Prostate gland (tissue), 2 donors: ENCODE data around the gene EHD1. TPM values are rescaled to one million over a fixed set of nuclear protein-coding genes. Genes with fewer than 3 reads are reported as not detected.

ENCODE experiments used
- DNase-seq: peaks from one replicate; pipeline ENCODE4 v3.0.0-alpha.2; 2019; ENCODE audit warnings: low spot score
- H3K27ac ChIP-seq, 2 donors: fragments of 200-600 bp; sonication (generic); 2 replicates each; pipeline ENCODE4 v1.5.1; 2017 to 2019
- H3K27me3 ChIP-seq: fragments of 200-600 bp; sonication (generic); replicated peaks from 2 replicates; pipeline ENCODE4 v1.5.1; 2019; ENCODE audit not compliant: insufficient read depth
- H3K36me3 ChIP-seq, 2 donors: fragments of 200-600 bp; sonication (generic); 1 replicate in 1 of 2; 2 replicates in 1 of 2; pipeline versions ENCODE4 v1.5.1 to v1.8.1; 2017 to 2019
- H3K4me1 ChIP-seq: fragments of 200-600 bp; sonication (generic); replicated peaks from 2 replicates; pipeline ENCODE4 v1.5.1; 2019
- H3K4me3 ChIP-seq, 2 donors: fragments of 200-600 bp; sonication (generic); 2 replicates each; pipeline ENCODE4 v1.5.1; 2017 to 2019
- H3K9me3 ChIP-seq: fragments of 200-600 bp; sonication (generic); 2 replicates; pipeline ENCODE4 v1.5.1; 2017
- CTCF ChIP-seq, 4 experiments: fragments of 200-600 bp in 2 of 4; fragments of 450-650 bp in 2 of 4; sonication (generic) in 2 of 4; IDR thresholded peaks; 1 replicate in 3 of 4; 2 replicates in 1 of 4; pipeline ENCODE4 v1.5.1; 2016 to 2019; ENCODE audit warnings: antibody characterized with exemption in 4 of 4, mild to moderate bottlenecking in 2 of 4, moderate library complexity in 2 of 4
- POLR2A ChIP-seq: fragments of 450-650 bp; IDR thresholded peaks from one replicate; pipeline ENCODE4 v1.6.1; 2016; ENCODE audit warnings: antibody characterized with exemption, mild to moderate bottlenecking
- POLR2AphosphoS5 ChIP-seq: sonication (generic); formaldehyde crosslinking; IDR thresholded peaks from one replicate; pipeline ENCODE4 v1.6.1; 2017; ENCODE audit warnings: antibody characterized with exemption
- WGBS: methylation state at CpG from one replicate; pipeline ENCODE4 v1.1.5; 2018; 5-methylcytosine and 5-hydroxymethylcytosine counted together
- intact Hi-C: fragments of 100-400 bp; cut with DNase I; formaldehyde crosslinking; loops from one replicate; pipeline ENCODE4 v1.14.2; 2022
- total RNA-seq, 2 donors: library from RNA; depleted of rRNA; stranded (reverse); fragments of >200 nt; gene quantifications; one replicate each; pipeline ENCODE4 v1.1.0, GENCODE V29; 2016

Gene EHD1
- total RNA-seq, 2 donors from 2014 or later, result 38.8 to 104 TPM

DNA sequence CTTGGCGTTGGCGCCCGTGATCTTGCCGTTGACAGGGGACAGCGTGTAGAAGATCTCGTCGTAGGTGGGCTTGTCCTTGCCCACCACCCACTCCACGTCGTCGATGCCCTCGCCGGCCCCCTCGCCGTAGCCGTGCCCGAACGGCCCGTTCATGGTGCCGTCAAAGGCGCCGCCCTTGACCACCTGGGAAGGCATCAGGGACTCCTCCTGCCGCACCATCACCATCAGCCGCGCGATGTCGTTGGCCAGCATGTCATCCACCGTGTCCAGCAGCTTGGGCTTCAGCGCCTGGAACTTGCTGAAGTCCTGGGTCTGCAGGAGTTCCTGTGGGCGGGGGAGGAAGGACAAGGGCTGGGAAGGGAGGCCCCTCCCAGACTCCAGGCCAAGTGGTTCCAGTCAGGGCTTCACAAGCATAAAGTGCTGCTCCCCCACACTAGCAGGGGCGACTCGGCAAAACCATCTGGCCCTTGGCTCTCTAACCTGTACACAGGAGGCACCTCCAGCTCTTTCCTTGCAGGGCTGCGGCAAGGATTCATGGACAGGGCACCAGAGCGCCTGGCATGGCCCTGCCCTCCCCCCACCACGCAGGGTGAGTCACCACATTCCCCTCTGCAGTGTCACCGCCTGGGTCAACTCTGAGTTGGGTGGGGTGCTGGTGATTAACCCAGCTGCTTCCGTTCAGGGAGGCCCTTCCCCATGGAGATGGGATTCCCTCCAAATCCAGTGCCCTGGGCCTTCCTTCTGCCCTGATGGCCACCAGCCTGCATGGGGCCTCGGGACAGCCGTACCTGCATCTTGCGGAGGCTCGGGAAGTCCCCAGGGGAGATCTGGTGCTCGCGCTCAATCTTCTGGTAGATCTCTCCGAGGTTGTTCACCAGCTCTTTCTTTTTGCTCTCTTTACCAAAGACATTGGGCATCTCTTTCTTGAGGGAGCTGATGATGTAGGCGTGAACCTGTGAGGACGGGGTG lies 23.6 kb downstream of the EHD1 start:
- WGBS, result 80% methylated on average over 43 of the region's 45 CpGs
- Histone ChIP-seq H3K27me3 (no peaks in the 10 kb centered on the region), H3K9me3 (no peaks in the 10 kb centered on the region), H3K27ac (peak overlapping the region; percentile 19 to 36), H3K4me1 (no peaks in the 10 kb centered on the region), H3K36me3 (peaks cover 0 to 3% of the 10 kb centered on the region in 2 donors), H3K4me3 (no peak overlapping the region)
- TF ChIP-seq POLR2A, result no peak
- TF ChIP-seq POLR2AphosphoS5, result peak; percentile 67
- intact Hi-C loops, result loop anchor here (10.0 kb wide), 1 partner anchor 260 kb away; the partner anchor contains the start of genes TM7SF2 and ZNHIT2
- no peak for DNase-seq

DNA sequence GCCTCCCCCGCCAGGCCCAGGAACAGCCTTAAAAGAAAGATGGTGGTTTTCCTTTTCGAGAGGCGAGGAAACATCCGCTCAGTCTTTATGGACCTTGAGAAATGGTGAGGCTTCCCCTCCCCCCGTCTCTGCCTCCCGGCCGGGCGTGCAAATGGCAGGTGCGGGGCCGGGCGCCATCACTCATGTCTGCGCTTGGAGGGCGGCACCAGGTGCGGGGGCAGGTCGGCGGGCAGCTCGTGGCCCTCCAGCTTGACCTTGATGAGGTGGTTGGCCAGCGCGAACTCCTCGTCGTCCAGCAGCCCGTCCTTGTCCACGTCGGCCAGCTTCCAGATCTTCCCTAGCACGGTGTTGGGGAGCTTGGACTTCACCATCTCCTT lies 24.3 kb downstream of the EHD1 start:
- H3K9me3 ChIP-seq, result no peaks in the 10 kb centered on the region
- no peak overlapping the region for H3K27ac ChIP-seq
- peaks cover 0 to 3% of the 10 kb centered on the region in 2 donors for H3K36me3 ChIP-seq
- WGBS, result 94% methylated on average over 25 of the region's 25 CpGs
- DNase-seq, result no peak
- no peaks in the 10 kb centered on the region for H3K4me1 ChIP-seq
- no peak for TF ChIP-seq CTCF (IDR thresholded peaks at IDR 0.05)
- no peak for TF ChIP-seq POLR2AphosphoS5
- TF ChIP-seq POLR2A, result no peak
- intact Hi-C loops, result loop anchor here (10.0 kb wide), 1 partner anchor 261 kb away; the partner anchor contains the start of genes TM7SF2 and ZNHIT2
- H3K27me3 ChIP-seq, result no peaks in the 10 kb centered on the region
- H3K4me3 ChIP-seq, result no peak overlapping the region

GRCh38 chr11:64853709-64854108 lies 24.7 kb downstream of the EHD1 start:
- intact Hi-C loops, result loop anchor here (10.0 kb wide), 1 partner anchor 261 kb away; the partner anchor contains the start of genes TM7SF2 and ZNHIT2
- Histone ChIP-seq H3K9me3 (no peaks in the 10 kb centered on the region), H3K4me1 (no peaks in the 10 kb centered on the region), H3K4me3 (no peak overlapping the region), H3K27ac (no peak overlapping the region), H3K27me3 (no peaks in the 10 kb centered on the region), H3K36me3 (peaks cover 0 to 3% of the 10 kb centered on the region in 2 donors)
- 82% methylated on average over 23 of the region's 27 CpGs for WGBS
- TF ChIP-seq POLR2AphosphoS5, result no peak
- no peak for TF ChIP-seq CTCF (IDR thresholded peaks at IDR 0.05)
- no peak for TF ChIP-seq POLR2A
- no peak for DNase-seq

DNA sequence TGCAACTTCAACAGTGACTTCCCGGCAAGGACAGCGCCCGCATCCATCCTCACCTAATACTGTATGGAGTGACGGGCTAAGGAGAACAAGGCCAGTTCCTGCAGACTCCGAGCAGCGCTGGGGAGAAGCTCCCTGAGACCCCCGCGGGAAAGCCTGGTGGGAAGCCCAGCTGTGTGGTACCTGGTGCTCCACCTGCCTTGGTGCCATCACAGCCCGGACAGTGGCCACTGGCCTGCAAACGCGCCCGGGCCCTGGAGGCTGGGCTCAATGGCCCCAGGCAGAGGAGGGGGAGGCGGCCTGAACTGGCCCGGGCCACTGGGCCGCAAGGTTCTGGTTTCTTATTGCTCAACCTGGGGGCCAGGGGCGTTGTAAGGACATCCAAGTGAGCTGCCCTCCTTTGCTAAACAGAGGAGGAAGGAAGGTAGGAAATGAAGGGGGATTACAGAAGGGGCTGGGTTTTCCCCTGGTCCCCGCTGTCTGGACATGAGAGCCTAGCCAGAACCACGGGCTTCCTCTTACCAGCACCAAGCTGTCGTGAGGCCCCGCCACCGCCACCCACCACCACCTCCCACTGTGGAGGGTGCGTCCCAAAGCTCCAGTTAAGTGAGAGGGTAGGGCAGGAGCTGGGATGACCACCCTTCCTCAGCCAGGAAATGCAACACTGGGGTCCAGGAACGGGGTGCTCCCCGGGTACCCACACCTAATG lies 25.5 kb downstream of the EHD1 start:
- 81% methylated on average over 23 of the region's 24 CpGs for WGBS
- DNase-seq, result no peak
- H3K27me3 ChIP-seq, result no peaks in the 10 kb centered on the region
- no peaks in the 10 kb centered on the region for H3K4me1 ChIP-seq
- H3K9me3 ChIP-seq, result no peaks in the 10 kb centered on the region
- H3K4me3 ChIP-seq, result no peak overlapping the region
- intact Hi-C loops, result loop anchor here (10.0 kb wide), 1 partner anchor 262 kb away; the partner anchor contains the start of genes TM7SF2 and ZNHIT2
- H3K27ac ChIP-seq, result no peak overlapping the region
- peaks cover 0 to 3% of the 10 kb centered on the region in 2 donors for H3K36me3 ChIP-seq
- TF ChIP-seq POLR2A (no peak), POLR2AphosphoS5 (no peak), CTCF (IDR thresholded peaks at IDR 0.05) (no peak)

DNA sequence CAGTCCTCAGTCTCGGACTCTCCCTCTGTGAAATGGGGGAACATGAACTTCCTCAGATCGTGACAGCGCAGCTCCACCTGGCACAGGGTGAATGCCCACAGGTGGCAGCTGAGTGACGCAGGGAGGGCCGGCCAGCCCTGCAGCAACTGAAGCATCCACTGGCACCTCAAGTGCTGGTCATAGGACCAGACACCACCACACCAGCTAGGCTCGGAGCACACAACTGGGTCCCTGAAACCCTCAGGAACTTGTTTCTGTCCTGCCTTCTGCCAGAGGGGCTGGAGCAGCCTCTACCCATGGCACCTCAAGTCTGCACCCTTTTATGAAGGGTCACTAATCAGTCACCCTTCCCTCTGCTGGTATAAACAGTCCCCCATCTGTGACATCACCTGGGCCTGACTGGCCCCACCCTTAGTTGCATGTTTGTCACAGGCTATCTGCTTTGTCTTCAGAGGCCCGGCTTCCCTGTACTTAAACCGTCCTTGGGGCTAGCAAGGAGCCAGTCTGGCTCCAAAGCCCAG lies 26.5 kb downstream of the EHD1 start:
- TF ChIP-seq POLR2AphosphoS5 (no peak), CTCF (IDR thresholded peaks at IDR 0.05) (no peak), POLR2A (no peak)
- Histone ChIP-seq H3K36me3 (peaks cover 0 to 3% of the 10 kb centered on the region in 2 donors), H3K27ac (no peak overlapping the region), H3K27me3 (no peaks in the 10 kb centered on the region), H3K4me3 (no peak overlapping the region), H3K4me1 (no peaks in the 10 kb centered on the region), H3K9me3 (no peaks in the 10 kb centered on the region)
- intact Hi-C loops, result loop anchor here (10.0 kb wide), 1 partner anchor 263 kb away; the partner anchor contains the start of genes TM7SF2 and ZNHIT2
- 86% methylated on average over 8 of the region's 8 CpGs for WGBS
- no peak for DNase-seq
